Prostate gland (tissue), 2 donors: ENCODE data around the gene FAM216B. TPM values are rescaled to one million over a fixed set of nuclear protein-coding genes. Genes with fewer than 3 reads are reported as not detected.

Experiments
- DNase-seq: peaks from one replicate; pipeline ENCODE4 v3.0.0-alpha.2; 2019; ENCODE audit warnings: low spot score
- H3K27ac ChIP-seq, 2 donors: fragments of 200-600 bp; sonication (generic); 2 replicates each; pipeline ENCODE4 v1.5.1; 2017 to 2019
- H3K27me3 ChIP-seq: fragments of 200-600 bp; sonication (generic); replicated peaks from 2 replicates; pipeline ENCODE4 v1.5.1; 2019; ENCODE audit not compliant: insufficient read depth
- H3K36me3 ChIP-seq, 2 donors: fragments of 200-600 bp; sonication (generic); 1 replicate in 1 of 2; 2 replicates in 1 of 2; pipeline versions ENCODE4 v1.5.1 to v1.8.1; 2017 to 2019
- H3K4me1 ChIP-seq: fragments of 200-600 bp; sonication (generic); replicated peaks from 2 replicates; pipeline ENCODE4 v1.5.1; 2019
- H3K4me3 ChIP-seq, 2 donors: fragments of 200-600 bp; sonication (generic); 2 replicates each; pipeline ENCODE4 v1.5.1; 2017 to 2019
- H3K9me3 ChIP-seq: fragments of 200-600 bp; sonication (generic); 2 replicates; pipeline ENCODE4 v1.5.1; 2017
- CTCF ChIP-seq, 4 experiments: fragments of 200-600 bp in 2 of 4; fragments of 450-650 bp in 2 of 4; sonication (generic) in 2 of 4; IDR thresholded peaks; 1 replicate in 3 of 4; 2 replicates in 1 of 4; pipeline ENCODE4 v1.5.1; 2016 to 2019; ENCODE audit warnings: antibody characterized with exemption in 4 of 4, mild to moderate bottlenecking in 2 of 4, moderate library complexity in 2 of 4
- POLR2A ChIP-seq: fragments of 450-650 bp; IDR thresholded peaks from one replicate; pipeline ENCODE4 v1.6.1; 2016; ENCODE audit warnings: antibody characterized with exemption, mild to moderate bottlenecking
- POLR2AphosphoS5 ChIP-seq: sonication (generic); formaldehyde crosslinking; IDR thresholded peaks from one replicate; pipeline ENCODE4 v1.6.1; 2017; ENCODE audit warnings: antibody characterized with exemption
- WGBS: methylation state at CpG from one replicate; pipeline ENCODE4 v1.1.5; 2018; 5-methylcytosine and 5-hydroxymethylcytosine counted together
- intact Hi-C: fragments of 100-400 bp; cut with DNase I; formaldehyde crosslinking; loops from one replicate; pipeline ENCODE4 v1.14.2; 2022
- total RNA-seq, 2 donors: library from RNA; depleted of rRNA; stranded (reverse); fragments of >200 nt; gene quantifications; one replicate each; pipeline ENCODE4 v1.1.0, GENCODE V29; 2016

Gene FAM216B
- total RNA-seq: not detected

DNA sequence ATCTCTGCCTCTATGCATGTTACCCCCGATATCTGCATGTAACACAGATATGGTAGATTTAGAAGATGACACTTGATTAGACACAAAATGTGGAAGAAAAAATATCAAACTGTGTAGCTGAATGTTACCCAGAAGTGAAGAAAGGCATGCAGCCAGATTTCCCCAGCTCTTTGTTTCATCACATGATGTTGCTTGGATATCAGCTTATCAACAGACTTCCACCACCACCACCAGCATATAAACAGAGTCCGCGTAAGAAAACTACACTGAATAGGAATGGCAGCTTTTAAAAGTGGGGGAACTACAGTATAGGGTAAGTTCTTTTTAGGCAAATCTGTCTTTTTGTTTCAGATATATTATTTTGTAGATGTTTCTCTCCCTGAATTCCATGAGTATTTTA lies at the start of gene FAM216B:
Gene FAM216B (plus strand): TSS at position 233 of the 400 bp plus-strand sequence. CDS start 2,484 bp downstream, outside the sequence.
- no peak for DNase-seq
- intact Hi-C loops: no loop called here
- no peak for TF ChIP-seq POLR2A
- TF ChIP-seq POLR2AphosphoS5: no peak
- no peak for TF ChIP-seq CTCF (IDR thresholded peaks at IDR 0.05)

GRCh38 chr13:42732073-42732472 lies 49.3 kb upstream of the FAM216B start:
- no peaks in the 10 kb centered on the region for H3K4me1 ChIP-seq
- no peak overlapping the region for H3K4me3 ChIP-seq
- intact Hi-C loops: no loop called here
- no peak overlapping the region for H3K27ac ChIP-seq
- H3K9me3 ChIP-seq: no peaks in the 10 kb centered on the region
- no peak for TF ChIP-seq POLR2A
- no peak for TF ChIP-seq POLR2AphosphoS5
- no peak for TF ChIP-seq CTCF (IDR thresholded peaks at IDR 0.05)
- H3K27me3 ChIP-seq: no peaks in the 10 kb centered on the region
- no peak for DNase-seq
- no peaks in the 10 kb centered on the region for H3K36me3 ChIP-seq

More for the DNA sequence above, at the start of gene FAM216B:
- Histone ChIP-seq H3K27me3 (no peaks in the 10 kb centered on the region), H3K9me3 (no peaks in the 10 kb centered on the region), H3K27ac (no peak within 1 kb of the TSS), H3K4me1 (no peaks in the 10 kb centered on the region), H3K36me3 (no peaks in the 10 kb centered on the region), H3K4me3 (no peak within 1 kb of the TSS)
- WGBS: 73% methylated on average over 3 of the region's 3 CpGs

GRCh38 chr13:42733046-42733445 lies 48.3 kb upstream of the FAM216B start:
- TF ChIP-seq CTCF (IDR thresholded peaks at IDR 0.05) (no peak), POLR2AphosphoS5 (no peak), POLR2A (no peak)
- Histone ChIP-seq H3K27ac (no peak overlapping the region), H3K9me3 (no peaks in the 10 kb centered on the region), H3K4me1 (no peaks in the 10 kb centered on the region), H3K4me3 (no peak overlapping the region), H3K27me3 (no peaks in the 10 kb centered on the region), H3K36me3 (no peaks in the 10 kb centered on the region)
- WGBS: 91% methylated on average over 2 of the region's 2 CpGs
- no peak for DNase-seq
- intact Hi-C loops: no loop called here

DNA sequence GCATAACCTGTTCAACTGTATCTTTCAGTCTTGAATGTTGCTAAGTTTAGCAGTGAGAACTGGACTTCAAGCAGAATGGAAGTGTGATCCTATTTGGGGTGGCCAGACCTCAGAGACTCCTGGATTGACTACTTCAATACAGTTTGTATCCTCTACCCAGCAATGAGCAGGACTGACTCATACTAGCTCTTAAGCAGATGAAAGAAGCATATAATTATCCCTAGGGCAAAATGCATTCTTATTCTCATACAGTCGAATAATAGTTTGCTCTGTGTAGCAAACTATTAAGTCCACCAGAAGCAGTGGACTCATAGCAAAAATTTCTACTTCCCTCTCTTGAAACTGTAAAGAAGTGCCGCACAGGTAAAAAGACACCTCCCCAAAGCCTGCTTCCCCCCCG lies 46.4 kb upstream of the FAM216B start:
- no peaks in the 10 kb centered on the region for H3K9me3 ChIP-seq
- no peaks in the 10 kb centered on the region for H3K36me3 ChIP-seq
- H3K27ac ChIP-seq: no peak overlapping the region
- no peak for DNase-seq
- TF ChIP-seq CTCF (IDR thresholded peaks at IDR 0.05) (no peak), POLR2A (no peak), POLR2AphosphoS5 (no peak)
- no peaks in the 10 kb centered on the region for H3K4me1 ChIP-seq
- 89% methylated on average over 3 of the region's 3 CpGs for WGBS
- H3K27me3 ChIP-seq: no peaks in the 10 kb centered on the region
- H3K4me3 ChIP-seq: no peak overlapping the region
- intact Hi-C loops: no loop called here

GRCh38 chr13:42740753-42741152 lies 40.6 kb upstream of the FAM216B start:
- Histone ChIP-seq H3K9me3 (no peaks in the 10 kb centered on the region), H3K36me3 (no peaks in the 10 kb centered on the region), H3K4me3 (no peak overlapping the region), H3K27me3 (no peaks in the 10 kb centered on the region), H3K27ac (no peak overlapping the region), H3K4me1 (no peaks in the 10 kb centered on the region)
- DNase-seq: no peak
- intact Hi-C loops: no loop called here
- TF ChIP-seq CTCF (IDR thresholded peaks at IDR 0.05): no peak
- TF ChIP-seq POLR2A: no peak
- TF ChIP-seq POLR2AphosphoS5: no peak
- WGBS: 33% methylated on average over 1 of the region's 1 CpG
